HG03060 (cell line): ENCODE results near the gene CALU.

Source experiments
- ATAC-seq: cut with Tn5 transposase; IDR thresholded peaks from one replicate; pipeline ENCODE4 v1.9.1; 2021; ENCODE audit warnings: low read depth, moderate number of reproducible peaks; ENCODE audit not compliant: unreplicated experiment

The CALU gene

DNA sequence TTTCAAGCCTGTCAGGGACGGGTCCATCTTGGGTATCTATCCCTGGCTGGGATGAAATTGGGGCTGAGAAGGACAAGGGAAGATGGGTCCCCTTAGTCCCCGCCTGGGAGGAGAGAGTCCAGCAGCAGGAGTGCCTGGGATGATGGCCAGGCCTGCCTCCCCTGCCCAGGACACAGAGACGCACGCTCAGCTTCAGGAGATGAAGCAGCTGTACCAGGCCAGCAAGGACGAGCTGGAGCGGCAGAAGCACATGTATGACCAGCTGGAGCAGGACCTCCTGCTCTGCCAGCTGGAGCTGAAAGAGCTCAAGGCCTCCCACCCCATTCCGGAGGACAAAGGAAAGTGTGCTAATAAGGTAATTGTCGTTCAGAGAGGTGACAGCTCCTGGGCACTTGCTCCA is 68.0 kb downstream of the CALU start:
- ATAC-seq = no peak

DNA sequence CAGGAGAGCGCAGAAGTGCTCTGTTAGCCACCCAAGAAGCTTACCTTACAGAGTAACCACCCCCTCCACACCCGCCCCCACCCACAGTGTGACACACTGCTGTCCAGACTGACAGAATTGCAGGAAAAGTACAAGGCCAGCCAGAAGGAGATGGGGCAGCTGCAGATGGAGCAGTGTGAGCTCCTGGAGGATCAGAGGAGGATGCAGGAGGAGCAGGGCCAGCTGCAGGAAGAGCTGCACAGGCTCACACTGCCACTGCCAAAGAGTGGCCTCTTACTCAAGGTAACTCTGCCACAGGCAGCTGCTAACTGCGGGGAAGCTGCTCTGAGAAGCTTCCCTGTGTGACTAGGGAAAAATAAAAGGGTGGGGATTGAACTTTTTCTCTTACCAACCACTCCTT is 70.2 kb downstream of the CALU start:
- no peak for ATAC-seq

DNA sequence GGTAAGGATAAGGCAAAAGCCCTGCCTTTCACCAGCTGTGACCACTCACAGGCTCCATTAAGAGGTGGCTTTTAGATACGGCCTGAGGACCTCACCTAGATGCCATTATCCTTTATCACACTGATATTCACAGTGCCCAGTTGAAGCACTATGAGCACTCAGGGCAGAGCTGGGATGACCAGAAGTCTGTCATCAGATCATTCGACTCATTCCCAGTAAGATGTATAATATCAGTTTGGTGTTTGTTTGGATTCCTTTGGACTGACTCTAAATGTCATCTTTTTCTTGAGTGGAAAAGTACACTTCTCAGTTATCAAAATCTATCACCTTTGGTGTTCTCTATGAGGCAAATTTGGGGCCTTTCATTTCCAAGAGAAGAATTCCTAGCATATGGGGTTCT is 71.3 kb downstream of the CALU start:
- ATAC-seq = no peak

DNA sequence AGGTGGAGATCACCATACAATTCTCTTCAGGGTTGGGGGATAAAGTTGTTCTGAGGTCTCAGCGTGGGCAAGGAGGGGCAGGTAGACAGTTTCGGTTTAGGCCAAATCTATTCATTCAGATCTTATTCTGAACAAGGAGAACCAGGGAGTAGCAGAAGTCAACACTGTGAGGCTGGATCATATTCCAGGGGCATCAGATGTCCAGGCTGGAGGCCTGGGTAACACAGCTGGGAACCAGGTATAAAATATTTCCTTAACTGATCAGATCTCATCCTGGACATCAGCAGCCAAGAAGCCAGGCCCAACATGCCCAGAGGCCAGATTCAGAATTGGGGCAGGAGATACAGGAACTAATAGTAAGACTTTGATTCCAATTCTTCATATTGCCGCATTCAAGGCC is 71.8 kb downstream of the CALU start:
- ATAC-seq = no peak

DNA sequence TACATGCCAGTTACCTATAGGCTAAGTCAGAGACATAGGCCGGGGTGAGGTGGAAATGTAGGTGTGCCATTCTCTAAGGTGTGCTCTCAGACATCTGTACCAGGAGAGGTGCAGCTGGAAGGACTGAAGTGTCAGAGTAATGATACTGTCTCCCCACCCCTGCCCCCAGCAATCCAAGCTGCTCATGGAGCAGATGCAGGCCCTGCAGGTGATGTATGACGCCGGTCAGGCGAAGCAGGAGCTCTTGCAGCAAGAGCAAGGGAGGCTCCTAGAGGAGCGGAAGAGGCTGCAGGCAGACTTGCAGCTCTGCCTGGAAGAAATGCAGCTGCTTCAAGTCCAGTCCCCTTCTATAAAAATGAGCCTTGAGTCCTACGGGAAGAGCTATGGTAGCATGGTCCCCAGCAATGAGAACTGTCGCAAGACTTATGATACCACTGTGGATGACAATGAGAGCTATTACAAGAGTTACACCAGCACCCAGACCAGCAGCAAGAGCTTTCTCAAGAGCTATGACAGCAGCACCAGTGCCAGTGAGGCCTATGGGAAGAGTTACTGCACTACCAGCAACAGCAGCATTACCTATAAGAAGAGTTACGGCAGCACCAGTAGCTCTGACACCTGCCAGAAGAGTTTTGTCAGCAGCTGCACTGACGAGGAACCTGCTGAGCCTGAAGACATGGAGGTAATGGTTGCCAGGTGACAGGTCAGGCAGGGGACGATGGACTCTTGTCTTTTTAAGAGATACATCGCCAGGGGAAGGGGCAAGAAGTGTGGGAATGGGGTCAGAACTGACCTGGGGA is 72.7 kb downstream of the CALU start:
- no peak for ATAC-seq

DNA sequence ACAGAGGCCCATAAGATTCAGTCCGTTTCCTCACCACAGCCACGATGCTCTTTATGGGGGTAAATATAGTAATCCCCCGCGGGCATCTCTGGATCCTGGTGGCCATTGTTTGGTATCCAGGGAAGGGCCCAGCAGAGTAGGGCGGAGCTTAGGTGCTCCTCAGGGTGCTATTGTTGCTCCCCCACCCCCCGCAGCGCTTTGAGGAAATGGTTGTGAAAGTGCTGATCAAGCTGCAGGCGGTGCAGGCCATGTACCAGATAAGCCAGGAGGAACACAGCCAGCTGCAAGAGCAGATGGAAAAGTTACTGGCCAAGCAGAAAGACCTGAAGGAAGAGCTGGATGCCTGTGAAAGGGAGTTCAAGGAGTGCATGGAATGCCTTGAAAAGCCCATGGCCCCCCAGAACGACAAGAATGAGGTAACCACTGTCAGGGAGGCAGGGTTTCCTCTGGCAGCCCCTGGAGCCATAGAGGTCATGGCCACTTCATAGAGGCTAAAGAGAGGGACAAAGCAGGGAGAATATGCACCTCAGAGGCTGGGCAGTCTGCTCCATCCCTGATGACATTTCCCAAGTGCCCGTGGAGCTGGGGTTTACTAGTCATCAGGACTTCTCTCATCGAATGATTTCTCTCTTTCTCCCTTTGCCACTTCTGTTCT is 73.5 kb downstream of the CALU start:
- no peak for ATAC-seq

DNA sequence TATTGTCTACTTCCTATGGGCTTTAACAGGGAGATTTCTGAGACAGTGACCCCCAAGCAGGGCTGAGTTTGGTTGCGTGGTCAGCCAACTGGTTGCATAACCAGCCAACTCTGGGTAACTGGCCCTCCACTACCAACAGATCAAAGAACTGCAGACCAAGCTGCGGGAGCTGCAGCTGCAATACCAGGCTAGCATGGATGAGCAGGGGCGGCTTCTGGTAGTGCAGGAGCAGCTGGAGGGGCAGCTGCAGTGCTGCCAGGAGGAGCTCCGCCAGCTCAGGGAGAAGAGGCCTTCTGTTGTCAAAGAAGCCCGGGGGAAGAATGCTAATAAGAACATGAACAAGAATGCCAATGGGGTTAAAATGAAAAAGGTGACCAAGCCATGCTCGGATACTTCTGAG is 75.3 kb downstream of the CALU start:
- no peak for ATAC-seq

DNA sequence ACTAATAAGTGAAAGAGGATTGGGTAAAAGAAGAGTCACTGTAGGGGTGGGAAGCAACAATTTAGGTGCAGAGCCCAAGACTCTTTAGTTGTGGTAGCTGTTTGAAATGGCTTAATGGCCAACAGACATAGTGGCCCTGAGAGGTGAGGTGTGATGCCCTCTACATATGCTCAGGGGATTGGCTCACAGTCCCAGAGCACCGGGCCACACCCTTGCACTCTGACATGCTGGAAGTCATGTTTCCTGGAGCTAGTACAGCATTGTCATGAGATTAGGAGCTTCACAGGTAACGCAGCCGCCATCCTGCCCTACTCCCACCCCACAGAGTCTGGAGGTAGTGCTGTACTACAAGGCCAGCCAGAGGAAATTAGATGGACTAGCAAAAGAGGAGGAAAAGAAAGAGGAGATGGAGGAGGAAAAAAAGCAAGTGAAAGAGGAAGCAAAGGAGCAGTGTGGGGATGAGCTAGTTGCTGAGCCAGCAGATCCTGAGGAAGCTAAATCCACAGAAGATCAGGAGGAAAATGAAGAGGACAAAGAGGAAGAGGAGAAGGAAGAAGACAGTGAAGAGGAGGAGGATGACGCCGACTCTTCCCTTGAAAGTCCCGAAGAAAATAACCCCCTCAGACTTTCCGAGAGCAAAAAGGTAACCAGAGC is 76.3 kb downstream of the CALU start:
- ATAC-seq = no peak

DNA sequence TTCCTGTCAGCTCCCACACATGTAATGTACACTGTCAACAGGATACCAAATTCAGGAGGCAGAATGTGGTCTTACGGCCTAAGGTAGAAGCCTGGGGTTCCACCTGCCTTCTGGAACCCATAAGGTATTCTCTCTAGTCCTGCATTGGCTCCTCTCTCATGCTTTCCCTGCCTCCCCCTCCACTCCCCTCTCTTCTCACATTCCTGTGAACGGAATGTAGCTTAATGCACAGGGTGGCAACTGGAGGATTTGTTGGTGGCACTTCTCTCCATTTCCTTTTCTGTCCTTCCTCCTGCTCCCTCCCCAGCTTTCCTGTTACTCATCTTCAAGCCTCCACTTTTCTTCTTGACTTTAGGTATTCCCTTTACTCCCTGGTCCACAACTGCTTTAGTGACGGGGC is 79.5 kb downstream of the CALU start:
- no peak for ATAC-seq
